IMR-90 (cell line): ENCODE results near the gene PCDHA8.

Experiments used
- CEBPB ChIP-seq: IDR thresholded peaks from 2 replicates; pipeline ENCODE4 v1.6.1; 2012; ENCODE audit warnings: low read depth, low read length, improper control_type of control experiment
- CHD1 ChIP-seq: IDR thresholded peaks from 2 replicates; pipeline ENCODE4 v1.6.1; 2012; ENCODE audit warnings: low read depth, low read length, improper control_type of control experiment
- MAFK ChIP-seq: IDR thresholded peaks from 2 replicates; pipeline ENCODE4 v1.6.1; 2012; ENCODE audit warnings: low read depth, low read length, improper control_type of control experiment
- MAZ ChIP-seq: IDR thresholded peaks from 2 replicates; pipeline ENCODE4 v1.6.1; 2012; ENCODE audit warnings: low read depth, mild to moderate bottlenecking, low read length, improper control_type of control experiment, moderate library complexity, borderline replicate concordance
- POLR2A ChIP-seq: IDR thresholded peaks from 2 replicates; pipeline ENCODE4 v1.6.1; 2012; ENCODE audit warnings: mild to moderate bottlenecking, low read depth, low read length
- RAD21 ChIP-seq: IDR thresholded peaks from 2 replicates; pipeline ENCODE4 v1.6.1; 2012; ENCODE audit warnings: low read length, improper control_type of control experiment
- SMC3 ChIP-seq: fragments of 150-350 bp; IDR thresholded peaks from 2 replicates; pipeline ENCODE4 v1.6.1; 2016; ENCODE audit warnings: low read depth, mild to moderate bottlenecking, antibody characterized with exemption, low read length, moderate library complexity
- USF2 ChIP-seq: fragments of 150-350 bp; IDR thresholded peaks from 2 replicates; pipeline ENCODE4 v1.6.1; 2017; ENCODE audit warnings: mild to moderate bottlenecking, antibody characterized with exemption, low read length, low read depth
- TF ChIP-seq, protein P1 (sequence below): conservative IDR thresholded peaks from 2 replicates; pipeline ENCODE4 v1.5.1; 2012; ENCODE audit warnings: mild to moderate bottlenecking, low read depth, low read length, improper control_type of control experiment

GRCh38 chr5:140857987-140858240 is 16.9 kb downstream of the PCDHA8 start:
- TF ChIP-seq CHD1 (no peak), RAD21 (no peak), SMC3 (no peak), CEBPB (no peak), MAZ (no peak), USF2 (no peak), MAFK (no peak), POLR2A (no peak)
- TF ChIP-seq, protein P1, sequence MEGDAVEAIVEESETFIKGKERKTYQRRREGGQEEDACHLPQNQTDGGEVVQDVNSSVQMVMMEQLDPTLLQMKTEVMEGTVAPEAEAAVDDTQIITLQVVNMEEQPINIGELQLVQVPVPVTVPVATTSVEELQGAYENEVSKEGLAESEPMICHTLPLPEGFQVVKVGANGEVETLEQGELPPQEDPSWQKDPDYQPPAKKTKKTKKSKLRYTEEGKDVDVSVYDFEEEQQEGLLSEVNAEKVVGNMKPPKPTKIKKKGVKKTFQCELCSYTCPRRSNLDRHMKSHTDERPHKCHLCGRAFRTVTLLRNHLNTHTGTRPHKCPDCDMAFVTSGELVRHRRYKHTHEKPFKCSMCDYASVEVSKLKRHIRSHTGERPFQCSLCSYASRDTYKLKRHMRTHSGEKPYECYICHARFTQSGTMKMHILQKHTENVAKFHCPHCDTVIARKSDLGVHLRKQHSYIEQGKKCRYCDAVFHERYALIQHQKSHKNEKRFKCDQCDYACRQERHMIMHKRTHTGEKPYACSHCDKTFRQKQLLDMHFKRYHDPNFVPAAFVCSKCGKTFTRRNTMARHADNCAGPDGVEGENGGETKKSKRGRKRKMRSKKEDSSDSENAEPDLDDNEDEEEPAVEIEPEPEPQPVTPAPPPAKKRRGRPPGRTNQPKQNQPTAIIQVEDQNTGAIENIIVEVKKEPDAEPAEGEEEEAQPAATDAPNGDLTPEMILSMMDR = no peak
